Stomach (tissue), 4 donors: ENCODE measurements around the gene FCF1.

Source experiments
- EP300 ChIP-seq: sonication (generic); formaldehyde crosslinking; IDR thresholded peaks from one replicate; pipeline ENCODE4 v1.6.1; 2017; ENCODE audit warnings: antibody characterized with exemption
- POLR2AphosphoS5 ChIP-seq, 3 donors: sonication (generic); formaldehyde crosslinking; IDR thresholded peaks; one replicate each; pipeline ENCODE4 v1.6.1; 2016; ENCODE audit warnings: antibody characterized with exemption in 3 of 3

GRCh38 chr14:74671789-74672188 lies 41.2 kb upstream of the FCF1 start:
- no peak for TF ChIP-seq POLR2AphosphoS5 (IDR thresholded peaks at IDR 0.05)
- no peak for TF ChIP-seq EP300
